Esophagus (tissue), 2 donors: ENCODE data around the gene CCDC91. TPM values are rescaled to one million over a fixed set of nuclear protein-coding genes. Genes with fewer than 3 reads are reported as not detected.
"Not testable (repeated sequence)": the region's sequence is repeated elsewhere in the genome, so short reads cannot be mapped to it uniquely, and the experiment has no call there.

ENCODE experiments used
- H3K27ac ChIP-seq, 2 donors: one replicate each; pipeline ENCODE4 v1.5.1; 2013; ENCODE audit warnings: low read depth in 2 of 2, mild to moderate bottlenecking in 2 of 2, inconsistent platforms in 1 of 2, low read length in 1 of 2, moderate library complexity in 1 of 2
- H3K27me3 ChIP-seq, 2 donors: one replicate each; pipeline ENCODE4 v1.6.1; 2013; ENCODE audit warnings: low read length in 2 of 2, control low read depth in 1 of 2, mild to moderate bottlenecking in 1 of 2; ENCODE audit not compliant: insufficient read depth in 2 of 2, control insufficient read depth in 1 of 2
- H3K36me3 ChIP-seq, 2 donors: one replicate each; pipeline ENCODE4 v1.6.1; 2013; ENCODE audit warnings: low read length in 1 of 2; ENCODE audit not compliant: control insufficient read depth in 2 of 2, insufficient read depth in 2 of 2
- H3K4me1 ChIP-seq, 2 donors: one replicate each; pipeline ENCODE4 v1.6.1; 2013; ENCODE audit warnings: low read length in 1 of 2; ENCODE audit not compliant: control insufficient read depth in 2 of 2, insufficient read depth in 2 of 2
- H3K4me3 ChIP-seq, 2 donors: one replicate each; pipeline ENCODE4 v1.5.1; 2013; ENCODE audit warnings: low read length in 2 of 2, mild to moderate bottlenecking in 2 of 2, low read depth in 1 of 2, moderate library complexity in 1 of 2
- H3K9me3 ChIP-seq, 2 donors: one replicate each; pipeline ENCODE4 v1.6.1; 2013; ENCODE audit warnings: mild to moderate bottlenecking in 2 of 2, low read depth in 1 of 2, low read length in 1 of 2, moderate library complexity in 1 of 2; ENCODE audit not compliant: control insufficient read depth in 2 of 2, insufficient read depth in 1 of 2
- WGBS, 2 donors: extraction: QIAGEN DNeasy Blood & Tissue Kit; methylation state at CpG; one replicate each; pipeline ENCODE4 v1.1.7; 2013; 5-methylcytosine and 5-hydroxymethylcytosine counted together
- polyA plus RNA-seq, 2 donors: library from polyadenylated mRNA; stranded (reverse); fragments of 200-250 nt; gene quantifications; one replicate each; pipeline ENCODE4 v1.2.3, GENCODE V29; 2013
- donor health status: healthy with polysubstance abuse.
- donor health status: Bipolar disorder and iron deficiency.

The CCDC91 gene
- polyA plus RNA-seq, 2 donors = 10.6 to 11.8 TPM

- Histone ChIP-seq H3K27me3 (no peaks in the 10 kb centered on the region), H3K27ac (no peak overlapping the region), H3K9me3 (no peaks in the 10 kb centered on the region), H3K36me3 (no peaks in the 10 kb centered on the region), H3K4me1 (no peaks in the 10 kb centered on the region), H3K4me3 (no peak overlapping the region)
These were observed 253.1 kb downstream of the CCDC91 start for GRCh38 chr12:28443337-28443736.

- Histone ChIP-seq H3K36me3 (no peaks in the 10 kb centered on the region), H3K27me3 (no peaks in the 10 kb centered on the region), H3K9me3 (no peaks in the 10 kb centered on the region), H3K27ac (no peak overlapping the region), H3K4me3 (no peak overlapping the region), H3K4me1 (no peaks in the 10 kb centered on the region)
These were observed 255.8 kb downstream of the CCDC91 start for GRCh38 chr12:28446031-28446430.

- 94% methylated on average over 4 of the region's 4 CpGs for WGBS, 2 donors
- Histone ChIP-seq H3K4me3 (no peak overlapping the region), H3K27ac (no peak overlapping the region), H3K27me3 (no peaks in the 10 kb centered on the region), H3K9me3 (no peaks in the 10 kb centered on the region), H3K4me1 (no peaks in the 10 kb centered on the region), H3K36me3 (no peaks in the 10 kb centered on the region)
These were observed 263.4 kb downstream of the CCDC91 start for GRCh38 chr12:28453686-28454085.

- Histone ChIP-seq H3K4me1 (no peaks in the 10 kb centered on the region), H3K27me3 (no peaks in the 10 kb centered on the region), H3K4me3 (no peak overlapping the region), H3K9me3 (no peaks in the 10 kb centered on the region), H3K27ac (no peak overlapping the region), H3K36me3 (no peaks in the 10 kb centered on the region)
- 77 to 80% methylated on average over 5 of the region's 5 CpGs for WGBS, 2 donors
These were observed 266.9 kb downstream of the CCDC91 start for GRCh38 chr12:28456934-28457710.

GRCh38 chr12:28457785-28458184 is 267.5 kb downstream of the CCDC91 start:
- Histone ChIP-seq H3K36me3 (no peaks in the 10 kb centered on the region), H3K27ac (no peak overlapping the region), H3K4me1 (no peaks in the 10 kb centered on the region), H3K4me3 (no peak overlapping the region), H3K27me3 (no peaks in the 10 kb centered on the region), H3K9me3 (no peaks in the 10 kb centered on the region)
- 77 to 78% methylated on average over 3 of the region's 3 CpGs for WGBS, 2 donors

- Histone ChIP-seq H3K27ac (no peak overlapping the region), H3K27me3 (no peaks in the 10 kb centered on the region)
- 55 to 60% methylated on average over 3 of the region's 3 CpGs for WGBS, 2 donors
These were observed 269.2 kb downstream of the CCDC91 start for GRCh38 chr12:28459481-28459880.

GRCh38 chr12:28460420-28461130 is 270.3 kb downstream of the CCDC91 start:
- WGBS, 2 donors = 83 to 86% methylated on average over 2 of the region's 2 CpGs
- H3K27me3 ChIP-seq = no peaks in the 10 kb centered on the region
- no peaks in the 10 kb centered on the region for H3K36me3 ChIP-seq
- H3K4me1 ChIP-seq = no peaks in the 10 kb centered on the region
- H3K4me3 ChIP-seq = no peak overlapping the region
- no peaks in the 10 kb centered on the region for H3K9me3 ChIP-seq
- no peak overlapping the region for H3K27ac ChIP-seq

More at GRCh38 chr12:28459481-28459880, 269.2 kb downstream of the CCDC91 start:
- no peaks in the 10 kb centered on the region for H3K4me1 ChIP-seq
- H3K9me3 ChIP-seq = no peaks in the 10 kb centered on the region
- no peak overlapping the region for H3K4me3 ChIP-seq
- H3K36me3 ChIP-seq = no peaks in the 10 kb centered on the region

- no peaks in the 10 kb centered on the region for H3K4me1 ChIP-seq
- H3K9me3 ChIP-seq = no peaks in the 10 kb centered on the region
- no peaks in the 10 kb centered on the region for H3K36me3 ChIP-seq
- H3K27ac ChIP-seq = no peak overlapping the region
- H3K4me3 ChIP-seq = no peak overlapping the region
- H3K27me3 ChIP-seq = no peaks in the 10 kb centered on the region
These were observed 273.1 kb downstream of the CCDC91 start for GRCh38 chr12:28463396-28463795.

- H3K27ac ChIP-seq, H3K9me3 ChIP-seq, H3K36me3 ChIP-seq, H3K4me3 ChIP-seq, H3K27me3 ChIP-seq, H3K4me1 ChIP-seq: not testable (repeated sequence)
- WGBS, 2 donors = 97 to 98% methylated on average over 9 of the region's 9 CpGs
These were observed 281.5 kb downstream of the CCDC91 start for GRCh38 chr12:28471762-28472161.

GRCh38 chr12:28476206-28476605 is 285.9 kb downstream of the CCDC91 start:
- not testable (repeated sequence) for H3K27me3 ChIP-seq, H3K36me3 ChIP-seq, H3K4me1 ChIP-seq, H3K4me3 ChIP-seq, H3K9me3 ChIP-seq, H3K27ac ChIP-seq
- WGBS, 2 donors = 79 to 91% methylated on average over 3 of the region's 3 CpGs
